ENCODE measurements around the gene CEACAM18.

The CEACAM18 gene

DNA sequence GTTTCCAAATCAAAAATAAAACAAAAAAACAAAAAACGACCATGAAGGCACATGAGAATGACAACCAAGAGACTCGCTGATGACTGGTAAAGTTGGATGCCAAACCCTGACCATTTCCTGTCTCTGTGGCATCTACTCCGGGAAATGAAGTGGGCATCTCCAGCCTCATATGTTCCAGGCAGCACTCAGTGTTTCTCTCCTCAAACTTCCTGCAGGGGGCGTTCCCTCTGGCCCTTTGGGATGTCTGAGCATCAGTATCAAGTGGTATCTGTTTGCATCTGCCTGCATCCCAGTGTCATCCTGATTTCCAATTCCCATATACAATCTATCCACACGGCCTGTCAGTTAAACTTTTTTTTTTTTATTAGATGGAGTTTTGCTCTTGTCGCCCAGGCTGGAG is 33.0 kb downstream of the CEACAM18 start:
- TF ChIP-seq, protein P1, sequence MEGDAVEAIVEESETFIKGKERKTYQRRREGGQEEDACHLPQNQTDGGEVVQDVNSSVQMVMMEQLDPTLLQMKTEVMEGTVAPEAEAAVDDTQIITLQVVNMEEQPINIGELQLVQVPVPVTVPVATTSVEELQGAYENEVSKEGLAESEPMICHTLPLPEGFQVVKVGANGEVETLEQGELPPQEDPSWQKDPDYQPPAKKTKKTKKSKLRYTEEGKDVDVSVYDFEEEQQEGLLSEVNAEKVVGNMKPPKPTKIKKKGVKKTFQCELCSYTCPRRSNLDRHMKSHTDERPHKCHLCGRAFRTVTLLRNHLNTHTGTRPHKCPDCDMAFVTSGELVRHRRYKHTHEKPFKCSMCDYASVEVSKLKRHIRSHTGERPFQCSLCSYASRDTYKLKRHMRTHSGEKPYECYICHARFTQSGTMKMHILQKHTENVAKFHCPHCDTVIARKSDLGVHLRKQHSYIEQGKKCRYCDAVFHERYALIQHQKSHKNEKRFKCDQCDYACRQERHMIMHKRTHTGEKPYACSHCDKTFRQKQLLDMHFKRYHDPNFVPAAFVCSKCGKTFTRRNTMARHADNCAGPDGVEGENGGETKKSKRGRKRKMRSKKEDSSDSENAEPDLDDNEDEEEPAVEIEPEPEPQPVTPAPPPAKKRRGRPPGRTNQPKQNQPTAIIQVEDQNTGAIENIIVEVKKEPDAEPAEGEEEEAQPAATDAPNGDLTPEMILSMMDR (IDR thresholded peaks at IDR 0.05; ENCODE audit: low read depth, low read length, missing control alignments), result peak; percentile 59

DNA sequence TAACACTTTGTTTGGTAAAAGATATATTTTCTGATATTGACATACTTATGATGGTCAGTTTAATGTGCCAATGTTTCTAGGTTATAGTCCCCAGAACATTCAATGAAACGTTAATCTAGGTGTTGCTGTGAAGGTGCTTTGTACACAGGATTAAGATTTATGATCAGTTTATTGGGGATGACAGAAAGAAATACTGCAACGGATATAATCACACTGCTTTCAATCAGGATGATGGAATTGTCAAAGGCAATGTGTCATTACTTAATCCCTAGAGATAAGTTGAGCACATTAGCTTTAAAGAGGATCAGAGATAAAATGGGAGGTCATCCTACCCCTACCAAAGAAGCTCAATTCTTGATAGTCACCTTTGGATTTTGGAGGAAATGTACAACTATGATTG is 35.6 kb downstream of the CEACAM18 start:
- no peak overlapping the region for H3K4me3 ChIP-seq (ENCODE audit: low read depth, low read length)
- TF ChIP-seq, protein P1 (IDR thresholded peaks at IDR 0.05; ENCODE audit: low read depth, low read length, missing control alignments), result no peak
- no peak for DNase-seq (ENCODE audit: low read depth)

More for the DNA sequence above, 33.0 kb downstream of the CEACAM18 start:
- DNase-seq (ENCODE audit: low read depth), result no peak
- no peak overlapping the region for H3K4me3 ChIP-seq (ENCODE audit: low read depth, low read length)

- DNase-seq (ENCODE audit: low read depth), result peak; percentile 31
- H3K4me3 ChIP-seq (ENCODE audit: low read depth, low read length), result no peak overlapping the region
These were observed 36.6 kb downstream of the CEACAM18 start for GRCh38 chr19:51514866-51515481.

DNA sequence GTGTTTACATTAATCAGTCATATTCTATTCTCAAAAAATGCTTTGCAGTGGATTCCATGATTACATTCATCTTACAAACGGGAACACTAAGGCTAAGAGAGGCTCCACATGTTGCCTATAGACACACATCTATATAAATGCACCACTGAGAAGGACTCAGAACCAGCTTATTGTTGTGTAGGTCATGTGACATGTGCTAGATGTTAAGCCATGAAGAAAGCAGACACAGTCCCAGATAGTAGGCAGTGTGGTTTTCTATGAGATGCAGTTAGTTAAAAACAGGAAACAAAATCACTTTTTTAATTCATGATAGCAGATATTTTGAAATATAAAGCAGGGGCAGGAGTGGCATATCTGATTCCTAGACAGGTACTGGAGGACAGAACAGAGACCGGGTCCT is 42.4 kb downstream of the CEACAM18 start:
- DNase-seq (ENCODE audit: low read depth), result no peak
- no peak overlapping the region for H3K4me3 ChIP-seq (ENCODE audit: low read depth, low read length)
- TF ChIP-seq, protein P1 (IDR thresholded peaks at IDR 0.05; ENCODE audit: low read depth, low read length, missing control alignments), result no peak

More at GRCh38 chr19:51514866-51515481, 36.6 kb downstream of the CEACAM18 start:
- TF ChIP-seq, protein P1 (IDR thresholded peaks at IDR 0.05; ENCODE audit: low read depth, low read length, missing control alignments), result peak; percentile 86

DNA sequence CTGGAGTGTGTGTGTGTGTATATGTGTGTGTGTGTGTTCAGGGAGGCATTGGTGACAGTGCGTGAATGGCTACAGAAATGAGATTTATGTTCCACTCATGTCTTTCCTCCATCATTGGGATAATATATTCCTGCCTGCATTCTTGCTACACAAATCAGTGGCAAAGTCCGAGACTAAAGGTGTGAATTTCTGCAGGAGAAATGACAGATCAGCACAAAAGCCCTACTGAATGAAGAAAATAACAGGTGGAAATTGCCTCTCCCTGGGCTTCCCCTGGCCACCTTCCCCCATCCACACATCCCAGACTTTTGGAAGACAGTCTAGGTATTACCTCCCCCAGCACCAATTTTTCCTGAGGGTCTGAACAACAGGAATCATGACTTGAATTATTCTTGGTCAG is 43.0 kb downstream of the CEACAM18 start:
- no peak for DNase-seq (ENCODE audit: low read depth)
- TF ChIP-seq, protein P1 (IDR thresholded peaks at IDR 0.05; ENCODE audit: low read depth, low read length, missing control alignments), result no peak
- H3K4me3 ChIP-seq (ENCODE audit: low read depth, low read length), result no peak overlapping the region

- no peak overlapping the region for H3K4me3 ChIP-seq (ENCODE audit: low read depth, low read length)
- DNase-seq (ENCODE audit: low read depth), result no peak
- TF ChIP-seq, protein P1 (IDR thresholded peaks at IDR 0.05; ENCODE audit: low read depth, low read length, missing control alignments), result no peak
These were observed 43.4 kb downstream of the CEACAM18 start for GRCh38 chr19:51521781-51522180.

GRCh38 chr19:51524666-51525264 is 46.4 kb downstream of the CEACAM18 start:
- TF ChIP-seq, protein P1 (IDR thresholded peaks at IDR 0.05; ENCODE audit: low read depth, low read length, missing control alignments), result no peak
- no peak for DNase-seq (ENCODE audit: low read depth)
- H3K4me3 ChIP-seq (ENCODE audit: low read depth, low read length), result no peak overlapping the region

Measured in GM12864 (cell line).